Naive thymus-derived CD4-positive, alpha-beta T cell (primary cell): ENCODE data around the gene LDLRAD4. TPM values are rescaled to one million over a fixed set of nuclear protein-coding genes. Genes with fewer than 3 reads are reported as not detected.

Experiments
- ATAC-seq: fragments of 150-1000 bp; cut with Tn5 transposase; 2 replicates; pipeline ENCODE4 v1.10.0; 2021; ENCODE audit warnings: mild to moderate bottlenecking, moderate library complexity
- CTCF ChIA-PET: fragments of 350-600 bp; sonication (Branson Sonifier 250); formaldehyde crosslinking; loops from one replicate; lab custom pipeline; 2021; ENCODE audit warnings: antibody characterized with exemption; lab: Charles Lee
- POLR2A ChIA-PET: fragments of 350-600 bp; sonication (Branson Sonifier 250); formaldehyde crosslinking; loops from one replicate; lab custom pipeline; 2021; ENCODE audit warnings: antibody characterized with exemption, inconsistent platforms; lab: Charles Lee
- DNase-seq, 9 donors: peaks; one replicate each; pipeline versions ENCODE4 v3.0.0 to v3.0.0-alpha.2; 2020 to 2022; ENCODE audit warnings: mixed read lengths in 1 of 9
- H3K27ac ChIP-seq: one replicate; pipeline ENCODE4 v1.7.0; 2013; ENCODE audit warnings: mild to moderate bottlenecking, low read depth, low read length, moderate library complexity
- H3K27me3 ChIP-seq, 2 donors: one replicate each; pipeline ENCODE4 v1.7.0; 2013; ENCODE audit warnings: low read length in 2 of 2, mild to moderate bottlenecking in 2 of 2, moderate library complexity in 2 of 2; ENCODE audit not compliant: control insufficient read depth in 2 of 2, insufficient read depth in 2 of 2
- H3K36me3 ChIP-seq, 3 experiments: 1 replicate in 2 of 3; 2 replicates in 1 of 3; pipeline ENCODE4 v1.7.0; 2013; ENCODE audit warnings: low read length in 3 of 3, mild to moderate bottlenecking in 3 of 3, moderate library complexity in 1 of 3; ENCODE audit not compliant: insufficient read depth in 3 of 3, control insufficient read depth in 2 of 3
- H3K4me1 ChIP-seq, 2 donors: one replicate each; pipeline ENCODE4 v1.7.0; 2013; ENCODE audit warnings: low read length in 2 of 2, mild to moderate bottlenecking in 2 of 2, moderate library complexity in 1 of 2; ENCODE audit not compliant: control insufficient read depth in 2 of 2, insufficient read depth in 2 of 2
- H3K4me3 ChIP-seq: 2 replicates; pipeline ENCODE4 v1.7.0; 2013; ENCODE audit warnings: mild to moderate bottlenecking, low read length
- H3K9me3 ChIP-seq, 3 experiments: 1 replicate in 2 of 3; 2 replicates in 1 of 3; pipeline ENCODE4 v1.7.0; 2013; ENCODE audit warnings: low read length in 3 of 3; ENCODE audit not compliant: control insufficient read depth in 2 of 3
- H3K27ac Mint-ChIP-seq, 9 donors: one replicate each; pipeline ENCODE4 v1.8.0; 2020 to 2022; ENCODE audit warnings: mixed read lengths in 9 of 9, mild to moderate bottlenecking in 8 of 9, moderate library complexity in 5 of 9, inconsistent platforms in 2 of 9
- H3K27me3 Mint-ChIP-seq, 5 donors: one replicate each; pipeline ENCODE4 v1.8.0; 2021 to 2022; ENCODE audit warnings: mixed read lengths in 5 of 5, mild to moderate bottlenecking in 1 of 5
- H3K36me3 Mint-ChIP-seq, 5 donors: one replicate each; pipeline ENCODE4 v1.8.0; 2020 to 2022; ENCODE audit warnings: mixed read lengths in 5 of 5, mild to moderate bottlenecking in 3 of 5, inconsistent platforms in 1 of 5
- H3K4me1 Mint-ChIP-seq, 7 donors: one replicate each; pipeline ENCODE4 v1.8.0; 2020 to 2022; ENCODE audit warnings: mixed read lengths in 7 of 7, mild to moderate bottlenecking in 3 of 7, inconsistent platforms in 1 of 7
- H3K4me3 Mint-ChIP-seq, 10 donors: one replicate each; pipeline ENCODE4 v1.8.0; 2020 to 2022; ENCODE audit warnings: mild to moderate bottlenecking in 10 of 10, mixed read lengths in 10 of 10, moderate library complexity in 6 of 10, inconsistent platforms in 2 of 10
- H3K9me3 Mint-ChIP-seq, 11 donors: one replicate each; pipeline ENCODE4 v1.8.0; 2020 to 2022; ENCODE audit warnings: mixed read lengths in 11 of 11, mild to moderate bottlenecking in 4 of 11, inconsistent platforms in 1 of 11, moderate library complexity in 1 of 11
- intact Hi-C, 2 donors: fragments of 100-400 bp; cut with micrococcal nuclease; formaldehyde crosslinking; loops; one replicate each; pipeline ENCODE4 v1.15.1; 2023
- polyA plus RNA-seq, 2 donors: library from polyadenylated mRNA; unstranded; fragments of 300-500 nt; fragmentation: Illumina TruSeq; gene quantifications; one replicate each; pipeline ENCODE4 v1.2.3, GENCODE V29; 2021
- total RNA-seq, 6 experiments: library from RNA in 5 of 6; stranded (reverse) in 5 of 6; gene quantifications; 1 replicate in 5 of 6; 2 replicates in 1 of 6; pipeline ENCODE4 v1.2.3 and lab custom pipeline; 2021 to 2026

Gene LDLRAD4
- total and polyA plus RNA-seq, 7 experiments from 2014 or later, result 13.0 to 84.3 (median 53.7) TPM

DNA sequence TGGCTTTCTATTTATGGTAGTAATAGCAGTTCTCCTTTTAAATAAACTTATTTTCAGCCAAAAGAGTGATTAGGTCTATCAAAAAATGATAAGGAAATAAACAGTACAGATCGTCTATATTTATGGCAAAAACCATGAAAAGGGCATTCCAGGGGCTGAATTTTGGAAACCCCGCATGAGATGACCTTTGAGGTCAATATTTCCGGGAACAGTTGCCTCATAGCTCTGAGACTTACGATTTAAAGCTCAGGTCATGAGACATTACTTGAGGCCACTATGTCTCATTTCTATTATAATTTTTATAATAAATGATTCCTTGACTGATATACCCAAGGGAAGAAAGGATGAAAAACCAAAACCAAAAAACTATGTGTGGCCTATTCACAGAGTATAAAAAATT lies 101.1 kb downstream of the LDLRAD4 start:
- no peak overlapping the region for H3K27ac Mint-ChIP-seq

DNA sequence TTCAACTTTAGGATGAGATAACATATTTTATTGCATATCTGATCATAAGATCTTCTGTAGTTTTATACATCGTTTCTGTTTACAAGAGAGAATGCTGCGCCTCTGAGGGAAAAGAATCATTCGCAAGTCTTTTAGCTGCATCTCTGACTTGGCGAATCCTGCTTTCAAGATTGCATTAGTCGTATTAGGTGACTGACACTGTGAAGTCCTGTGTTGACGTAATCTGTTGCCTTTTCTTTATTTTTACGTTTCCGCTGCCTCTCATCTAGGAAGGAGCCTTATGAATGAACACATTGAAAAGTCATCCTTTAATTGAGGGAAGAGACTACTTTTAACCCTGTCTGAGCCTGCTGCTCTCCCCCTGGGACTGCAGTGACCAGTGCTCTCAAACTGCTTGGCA lies 101.5 kb downstream of the LDLRAD4 start:
- ChIA-PET POLR2A (no interaction called here), CTCF (no interaction called here)
- Mint-ChIP-seq H3K36me3 (peaks cover 7 to 19% (median 9%) of the 10 kb centered on the region in 5 donors), H3K27ac (peak overlapping the region in 1 of 9 donors; percentile 46), H3K27me3 (no peaks in the 10 kb centered on the region), H3K4me1 (peaks cover 0 to 5% (median 1%) of the 10 kb centered on the region in 7 donors), H3K4me3 (no peak overlapping the region), H3K9me3 (peaks cover 0 to 23% (median 13%) of the 10 kb centered on the region in 11 donors)
- Histone ChIP-seq H3K4me3 (no peak overlapping the region), H3K36me3 (no peaks in the 10 kb centered on the region), H3K27ac (no peak overlapping the region), H3K9me3 (peaks cover 0 to 9% (median 0%) of the 10 kb centered on the region in 3 experiments), H3K27me3 (no peaks in the 10 kb centered on the region), H3K4me1 (no peaks in the 10 kb centered on the region)
- no peak for ATAC-seq
- intact Hi-C loops, result no loop called here
- DNase-seq, result no peak

More for the DNA sequence above, 101.1 kb downstream of the LDLRAD4 start:
- ATAC-seq (no peak), DNase-seq (no peak)
- H3K27me3 Mint-ChIP-seq, result no peaks in the 10 kb centered on the region
- H3K9me3 Mint-ChIP-seq, result peaks cover 0 to 28% (median 14%) of the 10 kb centered on the region in 11 donors
- peaks cover 2 to 6% (median 3%) of the 10 kb centered on the region in 7 donors for H3K4me1 Mint-ChIP-seq
- Histone ChIP-seq H3K36me3 (no peaks in the 10 kb centered on the region), H3K27ac (no peak overlapping the region), H3K9me3 (peaks cover 0 to 9% (median 0%) of the 10 kb centered on the region in 3 experiments), H3K27me3 (no peaks in the 10 kb centered on the region), H3K4me1 (no peaks in the 10 kb centered on the region), H3K4me3 (no peak overlapping the region)
- peaks cover 8 to 21% (median 10%) of the 10 kb centered on the region in 5 donors for H3K36me3 Mint-ChIP-seq
- POLR2A ChIA-PET, result no interaction called here
- intact Hi-C loops, result no loop called here
- CTCF ChIA-PET, result interaction anchor here (0.7 kb wide), 1 partner anchor 21 kb away, joined by 3 read pairs; no protein-coding TSS in a partner anchor
- no peak overlapping the region for H3K4me3 Mint-ChIP-seq

DNA sequence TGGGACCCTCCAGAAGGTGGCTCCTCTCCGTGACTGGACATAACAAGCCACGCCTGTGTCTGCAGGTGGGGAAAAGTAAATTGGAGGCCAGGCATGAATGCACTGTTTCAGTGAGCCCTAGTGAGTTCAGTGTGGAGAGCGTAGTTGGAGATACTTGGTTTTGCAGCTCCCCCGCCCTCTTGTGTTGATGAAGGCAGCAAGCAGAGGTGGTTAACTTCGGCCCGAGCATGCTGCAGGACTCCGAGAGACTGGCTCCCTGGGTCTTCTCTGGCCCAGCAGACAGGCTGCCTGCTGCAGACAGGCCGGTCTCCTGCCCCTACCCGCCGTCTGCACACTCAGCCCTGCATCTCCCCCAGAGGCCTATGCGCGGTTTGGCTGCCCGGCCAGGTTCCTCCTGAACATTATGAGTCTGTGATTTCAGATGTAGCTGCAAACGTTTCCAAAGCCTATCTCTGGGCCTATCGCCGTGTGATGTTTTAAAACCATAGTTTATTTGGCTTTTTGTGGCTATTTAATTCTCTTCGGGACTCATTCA lies 102.4 kb downstream of the LDLRAD4 start:
- no peak for DNase-seq

DNA sequence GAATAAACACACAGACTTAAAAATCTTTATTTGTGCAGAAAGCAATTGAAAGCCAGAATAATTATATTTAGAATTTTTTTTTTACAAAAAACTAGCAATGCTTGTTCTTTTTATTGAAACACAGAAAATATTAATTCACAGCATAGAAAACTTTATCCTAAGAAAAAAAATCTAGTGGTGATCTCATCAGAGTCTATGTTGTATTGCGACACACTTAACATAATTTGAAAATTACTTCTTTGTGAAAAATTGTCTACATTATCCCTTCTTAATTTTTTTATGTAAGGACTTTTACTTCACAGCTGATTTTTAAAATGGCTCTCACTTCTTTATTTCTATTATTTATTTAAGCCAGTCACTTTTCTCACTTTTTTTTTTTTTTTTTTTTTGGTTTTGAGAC lies 103.4 kb downstream of the LDLRAD4 start:
- DNase-seq (no peak), ATAC-seq (no peak)
- Histone ChIP-seq H3K36me3 (no peaks in the 10 kb centered on the region), H3K9me3 (no peaks in the 10 kb centered on the region), H3K27ac (no peak overlapping the region), H3K4me3 (no peak overlapping the region), H3K4me1 (no peaks in the 10 kb centered on the region), H3K27me3 (no peaks in the 10 kb centered on the region)
- peaks cover 0 to 8% (median 3%) of the 10 kb centered on the region in 7 donors for H3K4me1 Mint-ChIP-seq
- ChIA-PET CTCF (no interaction called here), POLR2A (interaction anchor here (1.6 kb wide), 1 partner anchor 9 kb away, joined by 4 read pairs; no protein-coding TSS in a partner anchor)
- no peaks in the 10 kb centered on the region for H3K27me3 Mint-ChIP-seq
- intact Hi-C loops, result no loop called here
- H3K36me3 Mint-ChIP-seq, result peaks cover 0 to 5% (median 0%) of the 10 kb centered on the region in 5 donors
- peaks cover 0 to 5% (median 0%) of the 10 kb centered on the region in 11 donors for H3K9me3 Mint-ChIP-seq
- no peak overlapping the region for H3K4me3 Mint-ChIP-seq
- H3K27ac Mint-ChIP-seq, result no peak overlapping the region

More for the DNA sequence above, 102.4 kb downstream of the LDLRAD4 start:
- ChIA-PET POLR2A (no interaction called here), CTCF (no interaction called here)
- no peaks in the 10 kb centered on the region for H3K4me1 ChIP-seq
- no peak overlapping the region for H3K27ac ChIP-seq
- H3K27me3 ChIP-seq, result no peaks in the 10 kb centered on the region
- no peak for ATAC-seq
- H3K4me3 ChIP-seq, result no peak overlapping the region
- H3K4me1 Mint-ChIP-seq, result peaks cover 0 to 5% (median under 1%) of the 10 kb centered on the region in 7 donors
- H3K9me3 Mint-ChIP-seq, result peaks cover 0 to 15% (median 7%) of the 10 kb centered on the region in 11 donors
- H3K27ac Mint-ChIP-seq, result peak overlapping the region in 1 of 9 donors; percentile 41
- no peak overlapping the region for H3K4me3 Mint-ChIP-seq
- intact Hi-C loops, result no loop called here
- no peaks in the 10 kb centered on the region for H3K36me3 ChIP-seq
- peaks cover 0 to 6% (median 0%) of the 10 kb centered on the region in 3 experiments for H3K9me3 ChIP-seq
- H3K27me3 Mint-ChIP-seq, result no peaks in the 10 kb centered on the region
- peaks cover 4 to 13% (median 7%) of the 10 kb centered on the region in 5 donors for H3K36me3 Mint-ChIP-seq

DNA sequence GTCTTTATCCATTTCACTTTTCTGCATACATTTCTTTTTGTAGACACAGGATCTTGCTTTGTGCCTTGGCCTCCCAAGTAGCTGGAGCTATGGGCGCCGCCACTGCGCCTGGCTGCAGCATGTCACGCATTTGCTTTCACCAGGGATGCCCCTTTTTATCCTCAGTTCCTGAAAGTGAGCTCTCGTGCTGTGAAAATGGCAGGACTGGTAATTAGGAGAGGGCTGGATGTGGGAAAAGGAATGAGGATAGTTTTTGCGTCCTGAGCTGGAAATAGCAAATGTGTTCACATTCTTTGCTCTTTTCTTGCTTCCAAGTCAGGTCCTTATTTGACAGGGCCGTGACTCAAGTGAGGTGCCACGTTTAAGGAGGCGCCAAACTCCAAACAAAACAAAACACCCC lies 104.6 kb downstream of the LDLRAD4 start:
- no peaks in the 10 kb centered on the region for H3K27me3 Mint-ChIP-seq
- Histone ChIP-seq H3K4me3 (no peak overlapping the region), H3K27ac (no peak overlapping the region), H3K27me3 (no peaks in the 10 kb centered on the region), H3K4me1 (no peaks in the 10 kb centered on the region), H3K9me3 (no peaks in the 10 kb centered on the region), H3K36me3 (no peaks in the 10 kb centered on the region)
- H3K9me3 Mint-ChIP-seq, result peaks cover 0 to 7% (median 0%) of the 10 kb centered on the region in 11 donors
- ChIA-PET CTCF (no interaction called here), POLR2A (interaction anchor here (1.6 kb wide), 1 partner anchor 10 kb away, joined by 4 read pairs; no protein-coding TSS in a partner anchor)
- no peak overlapping the region for H3K27ac Mint-ChIP-seq
- no peak overlapping the region for H3K4me3 Mint-ChIP-seq
- ATAC-seq (no peak), DNase-seq (no peak)
- intact Hi-C loops, result no loop called here
- H3K4me1 Mint-ChIP-seq, result peaks cover 0 to 14% (median 5%) of the 10 kb centered on the region in 7 donors
- H3K36me3 Mint-ChIP-seq, result peaks cover 0 to 9% (median 5%) of the 10 kb centered on the region in 5 donors

DNA sequence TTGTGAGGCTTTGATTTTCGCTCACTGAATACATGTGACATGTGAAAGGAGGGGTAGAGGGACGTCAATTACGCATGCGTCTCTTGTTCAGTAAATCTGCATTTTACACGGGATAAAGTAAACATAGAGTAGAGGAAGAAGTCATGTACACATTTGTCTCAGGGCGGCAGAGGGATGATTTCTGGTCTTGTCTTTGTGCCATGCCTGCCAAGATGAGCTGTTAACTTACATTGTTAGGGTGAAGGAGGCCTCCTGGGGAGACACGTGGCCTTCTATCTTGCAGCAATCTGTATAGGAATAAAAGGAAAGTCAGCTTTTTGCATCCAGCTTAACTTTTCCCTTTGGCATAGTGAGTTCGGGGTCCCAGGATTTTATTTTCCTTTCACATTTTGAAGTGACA lies 106.3 kb downstream of the LDLRAD4 start:
- CTCF ChIA-PET, result no interaction called here
- H3K27ac Mint-ChIP-seq, result peak overlapping the region in 2 of 9 donors; percentile 66 to 69

More for the DNA sequence above, 106.3 kb downstream of the LDLRAD4 start:
- no peak overlapping the region for H3K4me3 ChIP-seq
- no peak overlapping the region for H3K27ac ChIP-seq
- no peaks in the 10 kb centered on the region for H3K4me1 ChIP-seq
- Mint-ChIP-seq H3K9me3 (peaks cover 0 to 10% (median 0%) of the 10 kb centered on the region in 11 donors), H3K4me1 (peaks cover 0 to 14% (median 5%) of the 10 kb centered on the region in 7 donors), H3K4me3 (no peak overlapping the region), H3K27me3 (no peaks in the 10 kb centered on the region), H3K36me3 (peaks cover 0 to 6% (median 4%) of the 10 kb centered on the region in 5 donors)
- H3K9me3 ChIP-seq, result no peaks in the 10 kb centered on the region
- intact Hi-C loops, result no loop called here
- POLR2A ChIA-PET, result no interaction called here
- H3K27me3 ChIP-seq, result no peaks in the 10 kb centered on the region
- DNase-seq (no peak), ATAC-seq (no peak)
- H3K36me3 ChIP-seq, result no peaks in the 10 kb centered on the region
